Measurements from ENCODE around the gene LCLAT1.
"Not testable (repeated sequence)": the region's sequence is repeated elsewhere in the genome, so short reads cannot be mapped to it uniquely, and the experiment has no call there.

Gene LCLAT1

DNA sequence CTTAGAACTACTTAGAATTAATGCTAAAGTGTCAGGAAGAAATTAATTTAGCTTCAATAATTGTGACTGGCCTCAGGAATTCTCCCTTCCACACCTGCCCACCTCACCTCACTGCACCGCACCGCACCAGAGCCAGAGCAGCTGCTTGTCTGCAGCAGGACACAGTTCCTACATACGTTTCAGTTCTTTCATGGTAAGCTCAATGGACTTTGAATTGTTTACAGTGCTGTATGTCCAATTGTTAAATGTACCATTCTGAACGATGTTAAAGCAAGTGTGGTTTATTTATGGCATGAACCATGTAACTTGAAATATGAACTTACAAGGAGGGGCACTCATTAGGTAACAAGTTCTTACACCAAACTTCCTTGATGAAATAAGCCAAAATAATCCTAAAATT is 196.0 kb downstream of the LCLAT1 start:
- DNase-seq (ENCODE audit: low read depth, low spot score), result not testable (repeated sequence)

- no peak for DNase-seq (ENCODE audit: low read depth, low spot score)
Measured at GRCh38 chr2:30643674-30644073, 196.6 kb downstream of the LCLAT1 start.

DNA sequence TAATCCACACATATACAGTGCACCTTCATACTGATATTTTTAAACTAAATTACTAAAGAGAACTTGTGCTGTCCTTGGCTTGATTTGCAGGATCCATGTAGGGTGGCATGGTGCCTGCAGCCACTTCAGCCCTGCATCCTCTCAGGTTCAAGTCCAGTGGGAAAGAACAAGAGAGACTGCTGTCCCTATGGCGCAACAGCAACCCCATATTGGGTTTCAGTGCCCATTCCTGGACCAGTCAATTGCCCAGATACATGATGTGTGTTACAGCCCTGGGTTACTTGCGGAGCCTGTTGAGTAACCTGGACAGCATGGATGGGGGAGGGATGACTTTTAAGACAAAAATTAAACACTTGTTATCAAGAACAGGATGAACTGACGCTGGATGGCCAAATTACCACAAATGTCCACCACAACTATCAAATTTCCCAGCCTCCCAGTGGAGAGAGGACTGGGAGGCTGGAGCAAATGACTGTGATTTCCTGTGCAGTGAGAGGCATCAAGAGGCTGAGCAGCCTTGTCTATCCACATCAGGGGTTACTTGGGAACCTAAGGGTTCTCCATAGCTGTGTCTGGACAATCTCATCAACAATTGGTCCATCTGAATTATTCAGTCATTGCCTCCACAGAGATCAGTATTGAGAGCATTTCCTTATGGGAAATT is 198.2 kb downstream of the LCLAT1 start:
- DNase-seq (ENCODE audit: low read depth, low spot score), result no peak

DNA sequence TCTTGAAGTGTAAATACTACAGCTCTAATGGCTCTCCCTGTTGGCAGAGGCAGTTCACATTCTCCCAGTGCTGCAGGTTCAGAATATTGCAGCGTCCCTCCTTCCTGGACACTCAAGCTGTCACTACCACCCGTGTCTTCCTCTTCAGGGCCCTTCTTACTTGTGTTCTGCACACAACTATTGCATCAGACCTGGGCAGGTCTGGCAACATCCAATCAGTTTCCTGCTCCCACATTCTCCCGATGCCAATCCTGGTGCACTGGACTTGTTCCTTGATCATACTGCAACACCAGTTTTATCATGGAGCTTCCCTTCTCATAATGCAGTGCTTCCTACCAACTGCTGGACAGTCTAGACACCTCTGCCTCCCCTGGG is 198.7 kb downstream of the LCLAT1 start:
- DNase-seq (ENCODE audit: low read depth, low spot score), result no peak

DNA sequence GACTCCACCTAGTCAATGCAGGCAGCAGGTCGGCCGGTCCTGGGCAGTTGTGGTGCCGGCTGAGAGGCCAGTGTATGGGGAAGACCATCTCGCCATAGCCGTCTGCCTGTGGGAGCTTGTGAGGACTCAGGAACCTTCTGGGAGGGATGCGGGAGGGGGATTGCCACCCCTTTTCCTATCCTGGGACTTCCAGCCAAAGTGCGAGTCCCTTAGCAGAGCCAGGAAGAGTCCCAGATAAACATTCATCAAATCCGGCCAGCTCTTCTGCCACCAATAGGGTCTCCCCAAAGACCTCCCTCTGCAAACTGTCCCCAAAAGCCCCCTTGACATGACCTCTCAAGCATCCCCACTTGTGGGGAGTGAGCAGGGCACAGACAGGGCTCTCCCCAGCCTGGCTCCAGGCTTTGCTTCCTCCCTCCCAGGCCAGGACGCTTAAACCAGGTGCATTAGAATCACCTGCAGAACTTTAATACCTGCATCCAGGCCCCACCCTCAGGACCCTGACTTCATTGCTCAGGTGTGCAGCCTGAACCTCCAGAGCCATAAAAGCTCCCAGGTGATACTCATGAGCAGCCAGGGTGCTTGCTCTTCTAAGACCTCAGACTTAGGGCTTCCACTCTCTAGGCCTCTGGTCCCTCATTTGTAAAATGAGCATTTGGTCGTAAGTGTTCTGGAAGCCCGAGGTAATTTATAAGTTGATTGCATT is 200.9 kb downstream of the LCLAT1 start:
- DNase-seq (ENCODE audit: low read depth, low spot score), result no peak

DNA sequence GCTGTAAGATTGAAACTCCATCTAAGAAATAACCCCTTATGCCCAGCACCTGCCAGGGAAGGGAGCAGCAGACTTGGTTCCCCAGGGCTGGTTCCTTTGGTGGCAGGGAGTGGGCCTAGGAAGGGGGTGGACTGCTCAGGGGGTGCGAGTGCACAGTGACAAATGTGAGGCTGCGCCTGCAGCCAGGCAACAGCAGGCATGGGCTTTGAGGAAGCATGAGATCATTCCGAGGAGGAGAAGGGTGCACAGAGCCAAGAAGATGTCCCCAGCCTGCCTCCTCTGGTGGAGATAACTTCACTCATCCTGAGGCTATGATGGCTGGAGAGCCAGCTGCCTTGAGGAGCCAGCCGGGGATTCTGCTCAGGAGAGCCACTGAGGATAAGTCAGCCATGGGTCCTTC is 202.2 kb downstream of the LCLAT1 start:
- DNase-seq (ENCODE audit: low read depth, low spot score), result no peak

DNA sequence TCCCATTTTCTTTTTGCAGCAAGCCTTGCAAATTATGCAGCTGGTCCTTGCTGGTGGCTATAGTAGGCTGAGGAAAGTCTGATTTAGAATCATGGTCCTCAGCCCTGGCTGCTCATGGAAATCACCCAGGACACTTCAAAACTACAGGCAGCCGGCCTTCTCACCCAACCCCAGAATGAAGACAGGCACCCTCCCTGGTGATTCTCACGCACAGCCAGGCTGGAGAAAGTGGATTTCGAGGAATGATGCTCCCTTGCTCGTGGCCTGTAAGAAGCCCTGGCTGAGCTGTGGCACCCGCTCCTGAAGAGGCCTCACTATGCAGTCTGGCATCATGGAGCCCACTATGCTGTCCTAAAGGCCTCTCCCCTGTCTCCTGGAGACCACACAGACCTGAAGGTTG is 202.8 kb downstream of the LCLAT1 start:
- DNase-seq (ENCODE audit: low read depth, low spot score), result no peak

GRCh38 chr2:30652271-30652915 is 205.3 kb downstream of the LCLAT1 start:
- no peak for DNase-seq (ENCODE audit: low read depth, low spot score)

DNA sequence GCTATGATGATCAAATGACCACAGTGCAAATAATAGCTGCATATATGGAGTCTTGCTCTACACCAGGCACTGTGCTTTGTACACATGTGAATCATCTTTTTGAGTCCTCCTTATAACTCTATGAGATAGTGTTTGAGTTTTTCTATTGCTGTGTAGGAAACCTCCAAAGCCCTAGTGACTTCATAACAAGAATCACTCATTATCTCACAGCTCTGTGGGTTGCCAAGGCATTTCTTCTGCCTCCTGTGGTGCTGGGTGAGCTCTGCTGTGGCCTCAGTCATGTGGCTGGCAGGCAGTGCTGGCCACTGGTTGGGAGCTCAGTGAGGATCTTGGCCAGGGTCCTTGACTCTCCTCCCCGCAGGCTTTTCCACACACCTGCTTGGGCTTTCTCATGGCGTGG is 206.8 kb downstream of the LCLAT1 start:
- DNase-seq (ENCODE audit: low read depth, low spot score), result peak; percentile 50

DNA sequence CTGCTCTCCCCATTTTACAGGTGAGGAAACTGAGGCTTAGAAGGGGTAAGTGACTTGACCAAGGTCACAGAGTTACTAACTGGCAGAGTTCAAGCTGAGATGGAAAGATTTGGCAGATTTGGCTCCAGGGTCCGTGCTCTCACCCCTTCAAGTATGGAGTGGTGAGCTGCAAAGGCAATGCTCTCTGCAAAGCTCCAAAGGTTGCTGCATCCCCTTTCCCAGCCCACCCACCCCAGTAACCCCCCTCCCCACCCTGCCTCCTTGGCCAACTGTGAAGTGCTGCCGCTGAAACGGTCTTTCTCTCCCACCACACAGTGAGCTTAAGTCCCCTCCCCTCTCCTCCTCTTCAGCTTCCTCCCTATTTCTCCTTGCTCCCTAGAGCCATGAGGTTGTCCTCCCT is 207.4 kb downstream of the LCLAT1 start:
- no peak for DNase-seq (ENCODE audit: low read depth, low spot score)

DNA sequence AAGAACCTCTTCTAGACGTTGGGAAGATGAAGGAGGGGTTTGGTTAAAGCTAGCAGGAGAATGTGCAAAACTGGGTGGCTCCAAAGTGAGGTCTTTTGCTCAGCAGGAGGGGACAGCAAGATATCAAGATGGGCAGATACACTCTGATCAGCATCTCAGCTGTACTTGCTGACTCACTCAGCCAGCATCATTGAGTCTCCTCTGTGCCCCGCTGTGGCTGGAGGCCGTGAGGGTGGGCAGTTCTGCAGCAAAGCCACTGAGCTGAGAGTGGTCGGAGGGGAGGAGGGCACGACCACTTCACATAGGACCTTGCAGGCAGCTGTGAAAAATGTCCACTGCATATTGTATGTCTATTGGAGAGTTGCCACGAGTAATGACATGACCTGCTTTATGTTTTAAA is 208.2 kb downstream of the LCLAT1 start:
- no peak for DNase-seq (ENCODE audit: low read depth, low spot score)

DNA sequence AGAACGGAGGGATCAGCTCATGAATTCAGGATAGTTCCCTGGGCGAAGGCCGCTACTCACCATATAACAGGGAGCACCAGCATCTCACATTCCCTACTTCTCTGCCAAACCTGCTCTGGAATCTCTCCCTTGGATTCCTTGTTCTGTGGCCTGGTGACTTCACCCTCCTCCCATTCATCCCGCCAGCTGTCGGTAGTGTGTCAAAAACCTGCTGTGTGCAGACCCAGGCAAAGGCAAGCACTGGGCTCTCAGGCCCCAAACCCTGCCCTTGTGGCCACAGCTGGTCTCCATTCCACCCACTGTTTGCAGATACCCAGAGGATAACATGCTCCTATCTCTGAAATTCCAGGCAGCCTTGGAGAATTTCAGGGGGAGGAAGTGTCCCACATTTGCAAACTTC is 208.6 kb downstream of the LCLAT1 start:
- DNase-seq (ENCODE audit: low read depth, low spot score), result peak; percentile 66

DNA sequence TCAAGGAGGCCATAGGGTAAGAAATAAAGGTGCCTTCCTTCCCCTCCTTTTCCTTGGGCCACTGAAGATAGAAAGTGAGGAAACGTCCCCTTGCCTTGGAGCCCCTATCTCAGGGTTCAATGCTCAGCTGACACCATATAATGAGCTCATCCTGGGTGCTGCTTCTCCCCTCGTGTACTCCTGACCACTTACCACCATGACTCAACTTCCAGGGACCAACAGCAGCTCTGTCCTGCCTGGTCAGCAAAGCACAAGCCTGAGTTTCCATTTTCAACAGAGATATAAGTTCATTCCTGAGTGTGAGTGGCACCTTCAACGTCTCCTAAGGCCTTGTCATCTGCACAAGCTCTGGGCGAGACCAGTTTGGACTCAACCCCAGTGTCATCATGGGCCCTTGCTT is 209.0 kb downstream of the LCLAT1 start:
- peak; percentile 26 for DNase-seq (ENCODE audit: low read depth, low spot score)

DNA sequence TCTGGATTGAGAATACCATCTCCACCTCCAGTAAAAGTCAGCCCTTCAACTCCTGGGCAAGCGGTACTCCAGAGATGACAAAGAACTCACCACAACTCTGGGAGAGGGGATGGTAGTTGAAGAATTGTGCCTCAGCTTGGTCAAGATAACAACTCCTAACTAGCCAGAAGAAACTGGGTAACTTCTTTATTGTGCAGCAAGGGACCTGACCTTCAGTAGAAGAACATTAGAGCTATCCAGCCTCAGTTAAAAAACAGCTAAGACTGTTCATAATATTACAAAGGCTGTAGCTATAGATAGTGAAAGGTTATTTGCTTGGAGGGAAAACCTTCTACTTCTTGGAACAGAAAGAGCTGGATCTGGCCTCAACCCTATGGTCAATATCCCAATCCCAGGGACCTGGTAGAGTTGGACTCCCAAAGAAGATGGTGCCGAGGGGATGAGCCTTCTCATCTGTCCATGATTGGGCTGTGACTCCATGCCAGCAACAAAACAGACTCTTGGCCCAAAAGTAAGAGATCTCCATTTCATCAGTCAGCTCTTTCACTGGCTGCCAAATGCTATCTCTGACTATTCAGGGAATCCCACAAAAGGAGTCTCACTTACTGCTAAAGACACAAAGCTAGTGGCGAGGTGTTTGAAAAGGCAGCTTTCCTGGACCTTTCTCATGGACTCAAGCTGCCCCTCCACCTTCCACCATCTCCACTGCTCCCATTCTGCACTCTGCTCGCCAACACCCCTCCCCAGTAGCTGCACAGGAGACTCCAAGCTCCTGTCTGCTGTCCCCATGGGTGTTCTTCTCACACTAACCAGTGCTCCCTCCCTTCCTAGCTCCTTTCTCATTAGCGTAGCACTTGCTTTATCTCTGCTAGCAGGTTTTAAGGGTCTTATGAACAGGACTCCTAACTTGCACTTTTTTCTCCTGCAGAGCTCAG is 214.4 kb downstream of the LCLAT1 start:
- DNase-seq (ENCODE audit: low read depth, low spot score), result no peak

DNA sequence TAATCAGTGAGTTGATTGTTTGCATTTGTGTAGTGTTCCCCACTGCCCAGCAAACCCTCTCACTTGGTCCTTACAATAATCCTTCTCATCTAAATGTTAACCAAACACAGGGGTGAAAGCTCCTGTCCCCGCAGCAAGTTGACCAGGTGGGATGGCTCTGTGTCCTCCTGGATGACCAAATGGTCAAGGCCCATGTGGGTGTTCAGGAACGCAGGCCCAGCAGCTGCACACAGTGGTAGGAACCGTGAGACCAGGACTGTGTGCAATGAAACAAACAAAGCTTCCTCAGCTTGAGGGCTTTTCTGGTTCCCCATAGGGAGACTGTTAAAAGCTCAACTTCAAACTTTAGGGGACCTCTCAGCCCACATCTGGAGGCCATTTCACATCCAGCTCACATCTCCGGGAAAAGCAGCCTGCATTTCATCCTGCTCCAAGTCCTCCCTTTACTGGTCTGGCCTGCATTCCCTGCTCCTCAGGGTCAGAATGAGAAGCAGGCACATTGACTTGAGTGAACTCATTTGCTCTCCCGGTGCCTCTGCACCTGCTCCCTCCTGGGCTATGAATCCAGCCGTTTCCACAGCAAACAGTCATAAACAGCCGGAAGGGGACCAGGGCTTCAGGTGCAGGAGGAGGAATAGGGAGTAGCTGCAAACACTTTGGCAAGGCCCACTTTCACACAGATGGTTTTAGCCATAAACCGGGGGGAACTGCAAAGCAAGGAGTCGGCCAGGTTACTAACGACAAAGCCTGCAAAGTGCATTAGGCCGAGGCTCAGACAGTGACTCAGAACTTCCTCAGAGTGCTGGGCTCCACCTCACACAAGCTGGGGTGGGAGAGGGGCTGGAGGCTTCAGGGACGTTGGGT is 215.5 kb downstream of the LCLAT1 start:
- DNase-seq (ENCODE audit: low read depth, low spot score), result peak; percentile 38

DNA sequence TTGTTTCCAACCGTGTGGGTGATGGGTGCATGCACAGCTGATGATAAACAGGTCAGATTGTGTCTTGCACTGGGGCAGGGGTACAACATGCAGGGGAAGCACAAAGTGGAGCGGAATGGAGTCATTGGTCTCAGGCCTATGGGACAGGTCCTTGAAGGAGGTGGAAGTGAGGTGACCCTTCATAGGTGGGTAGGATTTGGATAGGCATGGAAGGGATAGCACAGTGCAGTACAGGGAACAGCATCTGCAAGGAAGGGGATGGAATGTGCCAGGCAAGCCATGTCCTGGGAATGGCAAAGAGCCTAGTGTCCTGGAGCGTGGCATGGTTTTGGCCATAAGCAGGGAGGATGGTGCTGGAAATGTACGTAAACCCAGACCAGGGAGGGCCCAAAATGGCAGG is 216.3 kb downstream of the LCLAT1 start:
- no peak for DNase-seq (ENCODE audit: low read depth, low spot score)

DNA sequence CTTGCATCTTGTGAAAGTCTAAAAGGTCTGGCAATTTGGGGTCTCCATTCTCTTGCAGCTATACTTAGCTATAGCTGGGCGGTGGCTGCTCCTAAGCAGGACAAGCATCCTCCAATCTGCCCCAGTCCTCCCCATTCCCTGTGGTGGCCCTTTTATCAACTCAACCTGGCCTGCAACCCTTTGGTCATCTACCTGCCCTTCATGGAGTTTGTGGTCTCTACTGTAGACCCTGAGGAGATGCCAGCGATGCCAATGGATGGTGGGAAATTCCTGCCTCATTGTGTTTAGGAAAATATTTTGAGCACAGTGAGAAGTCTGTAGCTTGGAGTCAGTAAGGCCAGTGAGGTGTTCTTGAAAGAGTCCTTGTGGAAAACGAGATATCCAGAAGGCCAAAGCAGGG is 216.8 kb downstream of the LCLAT1 start:
- DNase-seq (ENCODE audit: low read depth, low spot score), result no peak

DNA sequence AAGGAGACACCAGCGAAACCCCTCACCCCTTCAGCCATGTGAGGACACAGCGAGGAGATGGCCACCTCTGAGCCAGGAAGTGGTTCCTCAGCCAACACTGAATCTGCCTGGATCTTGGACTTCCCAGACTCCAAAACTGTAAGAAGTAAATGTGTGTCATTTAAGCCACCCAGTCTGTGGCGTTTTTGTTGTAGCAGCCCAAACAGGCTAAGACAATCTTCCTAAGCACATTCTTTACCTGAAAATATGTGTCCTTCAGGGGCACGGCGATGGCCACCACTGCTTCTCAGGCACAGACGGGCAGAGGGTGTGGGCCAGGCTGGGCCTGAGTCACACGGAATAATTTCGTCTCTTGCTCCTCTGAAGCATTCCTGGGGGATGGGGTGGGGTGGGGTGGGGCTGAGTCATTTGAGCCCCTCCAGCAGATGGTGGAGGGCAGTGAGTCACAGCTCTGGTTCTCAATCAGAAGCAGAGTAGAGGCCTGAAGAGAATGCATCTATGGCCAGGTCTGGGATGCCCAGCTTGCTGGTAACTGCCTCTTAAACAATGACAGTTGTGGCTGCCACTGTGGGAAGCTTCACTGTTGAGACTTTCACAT is 217.8 kb downstream of the LCLAT1 start:
- peak; percentile 95 for DNase-seq (ENCODE audit: low read depth, low spot score)

DNA sequence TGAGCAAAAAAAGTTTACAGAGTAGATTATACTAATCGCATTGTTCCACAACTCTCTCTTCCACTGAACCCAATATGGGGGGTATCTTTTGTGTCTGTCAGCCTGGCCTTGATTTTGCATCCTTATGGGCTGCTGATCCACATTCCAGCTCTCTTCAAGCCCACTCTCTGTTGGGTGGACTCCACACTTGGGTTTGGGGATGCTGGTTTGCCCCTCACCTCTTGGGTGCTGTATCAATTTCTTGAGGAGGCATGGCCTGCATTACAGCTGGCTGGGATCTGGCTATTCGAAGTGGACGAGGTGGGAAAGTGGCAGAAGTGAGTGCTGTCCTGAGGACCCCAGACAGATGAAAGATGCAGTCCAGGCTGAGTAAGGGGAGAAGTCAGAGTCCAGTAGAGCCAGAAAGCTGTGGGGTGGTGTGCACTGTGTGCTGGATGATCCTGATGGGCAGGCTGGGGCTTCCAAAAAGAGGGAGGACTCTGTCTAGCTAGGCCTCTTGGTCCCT is 218.8 kb downstream of the LCLAT1 start:
- no peak for DNase-seq (ENCODE audit: low read depth, low spot score)

DNA sequence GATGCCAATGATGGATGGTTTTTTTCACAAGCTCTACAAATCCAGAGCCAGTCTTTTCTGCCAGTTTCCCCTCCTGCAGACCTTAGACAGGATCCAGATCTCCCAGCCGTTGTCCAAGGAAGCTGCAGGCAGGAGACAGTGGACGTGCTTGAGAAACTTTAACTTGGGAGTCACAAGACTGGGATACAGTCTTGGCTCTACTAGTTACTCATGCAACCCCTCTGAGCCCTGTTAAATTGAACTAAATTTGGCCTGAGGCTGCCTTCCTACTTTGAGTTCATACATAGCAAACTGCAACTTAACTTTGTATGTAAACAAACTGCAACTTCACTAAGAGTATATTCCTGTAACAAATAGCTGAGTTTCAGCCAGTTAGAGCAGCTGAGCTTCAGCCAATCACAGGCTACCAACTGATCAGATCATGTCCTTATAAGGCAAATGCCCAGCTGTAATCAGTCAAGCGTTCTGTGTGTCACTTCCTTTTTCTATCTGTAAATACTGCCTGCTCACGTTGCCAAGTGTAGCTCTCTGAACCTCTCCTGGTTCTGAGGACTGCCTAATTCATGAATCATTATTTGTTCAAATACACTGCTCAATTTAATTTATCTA is 219.3 kb downstream of the LCLAT1 start:
- peak; percentile 70 for DNase-seq (ENCODE audit: low read depth, low spot score)

Data from astrocyte of the hippocampus (primary cell).